ENCODE results near the gene SETMAR. TPM values are rescaled to one million over a fixed set of nuclear protein-coding genes. Genes with fewer than 3 reads are reported as not detected.
A peak's percentile ranks its signal among the peaks of the same experiment; 100 is the strongest.

SETMAR gene
- total and polyA plus RNA-seq, 8 donors: 4.1 to 11.7 (median 8.6) TPM

- no peak for FAIRE-seq
- Histone ChIP-seq H3K9me3 (no peaks in the 10 kb centered on the region), H3K36me3 (no peaks in the 10 kb centered on the region), H3K27ac (no peak overlapping the region), H3K4me1 (peaks cover 0 to 40% (median 20%) of the 10 kb centered on the region in 3 donors), H3K4me3 (no peak overlapping the region), H3K27me3 (no peaks in the 10 kb centered on the region)
- WGBS, 2 donors: 50 to 58% methylated on average over 8 of the region's 8 CpGs
- ATAC-seq: no peak
- intact Hi-C loops (cut with DNase I): no loop called here
- DNase-seq: no peak
- TF ChIP-seq CTCF (IDR thresholded peaks at IDR 0.05): no peak
These were observed 2.9 kb downstream of the SETMAR start for GRCh38 chr3:4306091-4306490.

GRCh38 chr3:4306860-4307259 is 3.7 kb downstream of the SETMAR start:
- no peak for TF ChIP-seq CTCF (IDR thresholded peaks at IDR 0.05)
- no peaks in the 10 kb centered on the region for H3K27me3 ChIP-seq
- no peak for ATAC-seq
- no peak overlapping the region for H3K4me3 ChIP-seq
- peaks cover 0 to 40% (median 20%) of the 10 kb centered on the region in 3 donors for H3K4me1 ChIP-seq
- no peaks in the 10 kb centered on the region for H3K9me3 ChIP-seq
- DNase-seq: no peak
- no peaks in the 10 kb centered on the region for H3K36me3 ChIP-seq
- FAIRE-seq: no peak
- no peak overlapping the region for H3K27ac ChIP-seq
- WGBS, 2 donors: 31 to 46% methylated on average over 2 of the region's 2 CpGs
- intact Hi-C loops (cut with DNase I): no loop called here

GRCh38 chr3:4309491-4310128 is 6.4 kb downstream of the SETMAR start:
- peak in 2 of 4 donors; percentile 20 to 51 for ATAC-seq
- FAIRE-seq: no peak
- Histone ChIP-seq H3K27ac (no peak overlapping the region), H3K4me1 (peaks cover 0 to 40% (median 16%) of the 10 kb centered on the region in 3 donors), H3K27me3 (no peaks in the 10 kb centered on the region), H3K9me3 (no peaks in the 10 kb centered on the region), H3K36me3 (no peaks in the 10 kb centered on the region), H3K4me3 (no peak overlapping the region)
- WGBS, 2 donors: 75 to 81% methylated on average over 3 of the region's 3 CpGs
- DNase-seq: no peak
- no peak for TF ChIP-seq CTCF (IDR thresholded peaks at IDR 0.05)
- intact Hi-C loops (cut with DNase I): no loop called here

- FAIRE-seq: no peak
- no peak overlapping the region for H3K4me3 ChIP-seq
- 54 to 60% methylated on average over 3 of the region's 3 CpGs for WGBS, 2 donors
- peaks cover 0 to 27% (median 2%) of the 10 kb centered on the region in 3 donors for H3K4me1 ChIP-seq
- no peaks in the 10 kb centered on the region for H3K36me3 ChIP-seq
- no peak for DNase-seq
- no peaks in the 10 kb centered on the region for H3K9me3 ChIP-seq
- no peak overlapping the region for H3K27ac ChIP-seq
- H3K27me3 ChIP-seq: no peaks in the 10 kb centered on the region
- ATAC-seq: peak in 1 of 4 donors; percentile 8
- intact Hi-C loops (cut with DNase I): no loop called here
- no peak for TF ChIP-seq CTCF (IDR thresholded peaks at IDR 0.05)
These were observed 7.8 kb downstream of the SETMAR start for GRCh38 chr3:4310971-4311370.

GRCh38 chr3:4311496-4311895 is 8.3 kb downstream of the SETMAR start:
- Histone ChIP-seq H3K27me3 (no peaks in the 10 kb centered on the region), H3K36me3 (no peaks in the 10 kb centered on the region), H3K27ac (no peak overlapping the region), H3K4me3 (no peak overlapping the region), H3K9me3 (no peaks in the 10 kb centered on the region), H3K4me1 (peaks cover 0 to 22% (median 0%) of the 10 kb centered on the region in 3 donors)
- ATAC-seq: peak in 2 of 4 donors; percentile 18 to 46
- no peak for FAIRE-seq
- intact Hi-C loops (cut with DNase I): no loop called here
- no peak for TF ChIP-seq CTCF (IDR thresholded peaks at IDR 0.05)
- no peak for DNase-seq
